Stomach (tissue), 9 donors: ENCODE results near the gene SMAP2. TPM values are rescaled to one million over a fixed set of nuclear protein-coding genes. Genes with fewer than 3 reads are reported as not detected.

ENCODE experiments used
- DNase-seq, 2 donors: peaks; one replicate each; pipeline versions ENCODE4 v3.0.0 to v3.0.0-alpha.2; 2013 to 2019
- H3K27ac ChIP-seq, 5 donors: fragments of 200-600 bp in 4 of 5; sonication (generic) in 4 of 5; one replicate each; pipeline ENCODE4 v1.5.1; 2013 to 2019; ENCODE audit warnings: mild to moderate bottlenecking in 1 of 5, moderate library complexity in 1 of 5
- H3K27me3 ChIP-seq, 3 donors: fragments of 200-600 bp; sonication (generic); one replicate each; pipeline ENCODE4 v1.5.1; 2017 to 2019; ENCODE audit warnings: mixed run types in 1 of 3
- H3K36me3 ChIP-seq, 4 donors: fragments of 200-600 bp; sonication (generic); 1 replicate in 3 of 4; 2 replicates in 1 of 4; pipeline ENCODE4 v1.5.1; 2016 to 2019
- H3K4me1 ChIP-seq, 4 donors: fragments of 200-600 bp; sonication (generic); one replicate each; pipeline ENCODE4 v1.5.1; 2016 to 2019
- H3K4me3 ChIP-seq, 4 donors: fragments of 200-600 bp; sonication (generic) in 3 of 4; one replicate each; pipeline ENCODE4 v1.5.1; 2016 to 2019; ENCODE audit warnings: mild to moderate bottlenecking in 1 of 4
- H3K9me3 ChIP-seq, 4 donors: fragments of 200-600 bp; sonication (generic); one replicate each; pipeline ENCODE4 v1.5.1; 2016 to 2019
- EP300 ChIP-seq: sonication (generic); formaldehyde crosslinking; IDR thresholded peaks from one replicate; pipeline ENCODE4 v1.6.1; 2017; ENCODE audit warnings: antibody characterized with exemption
- POLR2A ChIP-seq, 4 donors: fragments of 450-650 bp; IDR thresholded peaks; one replicate each; pipeline ENCODE4 v1.6.1; 2016; ENCODE audit warnings: antibody characterized with exemption in 4 of 4, control low read depth in 2 of 4, mild to moderate bottlenecking in 1 of 4, moderate library complexity in 1 of 4
- POLR2AphosphoS5 ChIP-seq, 3 donors: sonication (generic); formaldehyde crosslinking; IDR thresholded peaks; one replicate each; pipeline ENCODE4 v1.6.1; 2016; ENCODE audit warnings: antibody characterized with exemption in 3 of 3
- WGBS, 5 donors: extraction: QIAGEN DNeasy Blood & Tissue Kit in 3 of 5; methylation state at CpG; one replicate each; pipeline versions ENCODE4 v1.1.5 to v1.1.7; 2013 to 2018; 5-methylcytosine and 5-hydroxymethylcytosine counted together
- intact Hi-C: fragments of 100-400 bp; cut with DNase I; formaldehyde crosslinking; loops from one replicate; pipeline ENCODE4 v1.15.1; 2023; ENCODE audit warnings: low total_unique reads
- polyA plus RNA-seq, 3 donors: library from polyadenylated mRNA; stranded (reverse); fragments of 200-250 nt; gene quantifications; one replicate each; pipeline ENCODE4 v1.2.3, GENCODE V29; 2013
- total RNA-seq, 5 donors: library from RNA; depleted of rRNA; stranded (reverse); fragments of >200 nt; gene quantifications; one replicate each; pipeline versions ENCODE4 v1.1.0 to v1.2.3, GENCODE V29; 2014 to 2016
- TF ChIP-seq, protein P1 (sequence below), 7 experiments: fragments of 450-650 bp in 4 of 7; fragments of 200-600 bp in 3 of 7; sonication (generic) in 3 of 7; IDR thresholded peaks; one replicate each; pipeline ENCODE4 v1.5.1; 2016 to 2019; ENCODE audit warnings: antibody characterized with exemption in 7 of 7, control low read depth in 2 of 7, mild to moderate bottlenecking in 1 of 7
- donor health status: healthy with polysubstance abuse.
- donor health status: Bipolar disorder and iron deficiency.
- donor health status: healthy.

The SMAP2 gene
- total and polyA plus RNA-seq, 8 donors = 21.6 to 58.0 (median 31.8) TPM

DNA sequence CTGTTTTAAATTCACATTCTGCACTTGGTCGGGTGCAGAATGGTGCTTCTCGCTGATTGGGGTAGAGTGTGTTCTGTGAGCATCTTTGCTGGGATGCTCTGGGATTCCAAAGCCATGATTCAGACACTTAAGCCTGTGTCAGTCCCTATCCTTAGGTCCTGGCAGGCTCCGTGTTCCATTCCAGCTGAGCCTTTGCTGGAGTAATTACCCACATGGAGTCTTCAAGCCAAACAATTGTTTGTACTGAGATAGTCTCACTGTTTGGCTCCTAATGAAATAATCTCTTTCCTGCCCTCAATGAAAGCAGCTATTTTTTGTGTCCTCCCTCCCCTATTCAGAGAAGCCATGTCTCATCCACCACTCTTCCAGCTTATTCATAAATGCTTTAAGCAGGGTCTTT is 18.7 kb downstream of the SMAP2 start:
- peaks cover 58 to 98% (median 85%) of the 10 kb centered on the region in 4 donors for H3K4me1 ChIP-seq
- H3K4me3 ChIP-seq = no peak overlapping the region
- intact Hi-C loops = no loop called here
- H3K27me3 ChIP-seq = no peaks in the 10 kb centered on the region
- WGBS, 5 donors = 31 to 54% (median 50%) methylated on average over 3 of the region's 3 CpGs
- H3K36me3 ChIP-seq = peaks cover 0 to 8% (median 3%) of the 10 kb centered on the region in 4 donors
- H3K27ac ChIP-seq = peak overlapping the region; percentile 47 to 99 (median 88)
- TF ChIP-seq POLR2AphosphoS5 (IDR thresholded peaks at IDR 0.05) = peak in 1 of 3 donors; percentile 28
- no peak for TF ChIP-seq EP300
- TF ChIP-seq POLR2A (IDR thresholded peaks at IDR 0.05) = no peak
- TF ChIP-seq, protein P1, sequence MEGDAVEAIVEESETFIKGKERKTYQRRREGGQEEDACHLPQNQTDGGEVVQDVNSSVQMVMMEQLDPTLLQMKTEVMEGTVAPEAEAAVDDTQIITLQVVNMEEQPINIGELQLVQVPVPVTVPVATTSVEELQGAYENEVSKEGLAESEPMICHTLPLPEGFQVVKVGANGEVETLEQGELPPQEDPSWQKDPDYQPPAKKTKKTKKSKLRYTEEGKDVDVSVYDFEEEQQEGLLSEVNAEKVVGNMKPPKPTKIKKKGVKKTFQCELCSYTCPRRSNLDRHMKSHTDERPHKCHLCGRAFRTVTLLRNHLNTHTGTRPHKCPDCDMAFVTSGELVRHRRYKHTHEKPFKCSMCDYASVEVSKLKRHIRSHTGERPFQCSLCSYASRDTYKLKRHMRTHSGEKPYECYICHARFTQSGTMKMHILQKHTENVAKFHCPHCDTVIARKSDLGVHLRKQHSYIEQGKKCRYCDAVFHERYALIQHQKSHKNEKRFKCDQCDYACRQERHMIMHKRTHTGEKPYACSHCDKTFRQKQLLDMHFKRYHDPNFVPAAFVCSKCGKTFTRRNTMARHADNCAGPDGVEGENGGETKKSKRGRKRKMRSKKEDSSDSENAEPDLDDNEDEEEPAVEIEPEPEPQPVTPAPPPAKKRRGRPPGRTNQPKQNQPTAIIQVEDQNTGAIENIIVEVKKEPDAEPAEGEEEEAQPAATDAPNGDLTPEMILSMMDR (IDR thresholded peaks at IDR 0.05) = no peak
- no peaks in the 10 kb centered on the region for H3K9me3 ChIP-seq
- peak in 1 of 2 donors; percentile 39 for DNase-seq

DNA sequence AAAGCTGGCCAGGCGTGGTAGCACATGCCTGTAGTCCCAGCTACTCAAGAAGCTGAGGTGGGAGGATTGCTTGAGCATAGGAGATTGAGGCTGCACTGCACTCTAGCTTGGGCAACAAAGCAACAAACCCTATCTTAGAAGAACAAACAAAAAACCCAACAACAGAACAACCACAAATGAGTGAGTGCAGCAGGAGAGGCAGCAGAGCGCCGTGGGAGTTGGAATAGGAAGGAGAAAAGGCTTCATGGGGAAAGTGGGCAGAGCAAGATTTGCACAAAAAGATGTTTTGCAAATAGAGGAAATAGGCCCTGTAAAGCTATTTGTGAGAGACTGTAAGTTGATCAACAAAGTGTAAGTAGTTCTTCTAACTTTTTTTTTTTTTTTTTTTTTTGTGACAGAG is 19.6 kb downstream of the SMAP2 start:
- Histone ChIP-seq H3K27ac (peak overlapping the region in 4 of 5 donors; percentile 80 to 99 (median 88)), H3K4me3 (no peak overlapping the region), H3K9me3 (no peaks in the 10 kb centered on the region), H3K27me3 (no peaks in the 10 kb centered on the region), H3K4me1 (peaks cover 49 to 99% (median 84%) of the 10 kb centered on the region in 4 donors), H3K36me3 (peaks cover 0 to 8% (median 3%) of the 10 kb centered on the region in 4 donors)
- intact Hi-C loops = no loop called here
- WGBS, 5 donors = 61 to 71% (median 67%) methylated on average over 3 of the region's 3 CpGs
- TF ChIP-seq, protein P1 (IDR thresholded peaks at IDR 0.05) = no peak
- TF ChIP-seq POLR2AphosphoS5 (IDR thresholded peaks at IDR 0.05) (no peak), EP300 (no peak), POLR2A (IDR thresholded peaks at IDR 0.05) (no peak)
- DNase-seq = no peak

- TF ChIP-seq POLR2AphosphoS5 (IDR thresholded peaks at IDR 0.05) = peak in 2 of 3 donors; percentile 50 to 61
- TF ChIP-seq, protein P1 (IDR thresholded peaks at IDR 0.05) = no peak
- H3K4me1 ChIP-seq = peaks cover 46 to 92% (median 73%) of the 10 kb centered on the region in 4 donors
- H3K27me3 ChIP-seq = no peaks in the 10 kb centered on the region
- H3K36me3 ChIP-seq = no peaks in the 10 kb centered on the region
- no peak overlapping the region for H3K4me3 ChIP-seq
- no peak for DNase-seq
- intact Hi-C loops = no loop called here
- H3K9me3 ChIP-seq = no peaks in the 10 kb centered on the region
- H3K27ac ChIP-seq = peak overlapping the region in 4 of 5 donors; percentile 80 to 99 (median 88)
- 73 to 84% (median 81%) methylated on average over 3 of the region's 3 CpGs for WGBS, 5 donors
Measured at GRCh38 chr1:40394491-40395172, 21.1 kb downstream of the SMAP2 start.

DNA sequence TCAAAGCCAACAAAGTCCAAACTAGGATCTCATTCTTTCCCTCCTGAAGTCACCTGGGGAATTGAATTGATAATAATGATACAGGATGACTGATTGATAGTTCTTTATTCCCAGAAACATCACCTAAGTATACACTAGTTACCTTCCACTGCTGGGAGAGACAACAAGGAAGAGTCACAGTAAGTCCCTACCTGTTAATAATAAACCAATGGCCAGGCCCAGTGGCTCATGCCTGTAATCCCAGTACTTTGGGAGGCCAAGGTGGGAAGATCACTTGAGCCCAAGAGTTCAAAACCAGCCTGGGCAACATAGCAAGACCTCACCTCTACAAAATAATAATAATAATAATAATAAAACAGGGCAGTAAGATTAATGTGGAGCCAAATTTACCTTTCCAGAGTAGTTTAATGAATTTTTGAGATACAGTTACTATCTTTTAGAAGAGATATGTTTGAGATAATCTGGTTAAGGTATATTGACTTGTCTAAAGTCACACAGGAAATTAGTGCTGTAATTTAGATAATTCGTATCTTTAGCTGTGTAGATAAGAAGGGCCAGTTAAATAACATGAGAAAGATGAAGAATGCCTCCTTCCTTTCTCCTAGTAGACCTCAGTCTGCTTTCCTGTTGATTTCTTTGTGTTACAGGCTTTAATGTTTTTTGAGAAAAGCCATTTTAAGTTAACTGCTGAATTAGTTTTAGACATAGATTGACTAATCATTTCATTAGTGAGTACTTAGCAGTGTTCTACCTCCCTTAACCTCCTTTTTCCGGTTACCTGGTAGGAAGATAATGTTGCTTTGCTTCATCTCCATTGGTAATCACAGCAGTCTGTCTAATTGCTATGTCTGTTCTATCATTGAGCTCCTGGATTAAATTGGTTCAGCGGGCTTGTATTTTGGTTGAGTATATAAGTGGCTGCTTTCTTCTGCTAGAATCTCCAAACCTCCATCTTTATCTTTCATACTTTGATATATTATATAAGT is 22.0 kb downstream of the SMAP2 start:
- 71 to 82% (median 73%) methylated on average over 3 of the region's 3 CpGs for WGBS, 5 donors
- peak overlapping the region in 4 of 5 donors; percentile 80 to 99 (median 88) for H3K27ac ChIP-seq
- H3K36me3 ChIP-seq = no peaks in the 10 kb centered on the region
- H3K4me3 ChIP-seq = no peak overlapping the region
- H3K27me3 ChIP-seq = no peaks in the 10 kb centered on the region
- no peak for DNase-seq
- intact Hi-C loops = no loop called here
- H3K9me3 ChIP-seq = no peaks in the 10 kb centered on the region
- H3K4me1 ChIP-seq = peaks cover 37 to 92% (median 73%) of the 10 kb centered on the region in 4 donors
- TF ChIP-seq POLR2A (IDR thresholded peaks at IDR 0.05) = no peak
- TF ChIP-seq, protein P1 (IDR thresholded peaks at IDR 0.05) = no peak
- no peak for TF ChIP-seq POLR2AphosphoS5 (IDR thresholded peaks at IDR 0.05)
- TF ChIP-seq EP300 = no peak
